Measurements from ENCODE around the gene LRRN4. TPM values are rescaled to one million over a fixed set of nuclear protein-coding genes. Genes with fewer than 3 reads are reported as not detected.

LRRN4 gene
- total RNA-seq, 1 experiment from 2014 or later = 0.57 TPM

GRCh38 chr20:5999783-6000182, 54.1 kb downstream of the LRRN4 start:
- no TSS peak for BruUV-seq (replicated peaks)
- ChIA-PET POLR2A (no interaction called here), CTCF (no interaction called here)
- no peaks in the 10 kb centered on the region for H3K27me3 ChIP-seq (ENCODE audit: control insufficient read depth, insufficient read depth, low read length)
- peaks cover 4% of the 10 kb centered on the region; the same call in 1 of the 2 replicates for H3K4me1 ChIP-seq (ENCODE audit: control insufficient read depth, insufficient read depth, low read length)
- DNase-seq (ENCODE audit: low read depth, low spot score) (no peak), ATAC-seq (no peak)
- no peak overlapping the region for H3K27ac ChIP-seq (ENCODE audit: low read length)
- intact Hi-C loops (cut with micrococcal nuclease; ENCODE audit: unreplicated experiment) = no loop called here
- H3K4me3 ChIP-seq (ENCODE audit: low read depth in 2 of 2, low read length in 2 of 2) = no peak overlapping the region
- H3K36me3 ChIP-seq (ENCODE audit: control insufficient read depth, insufficient read depth, low read length) = peaks cover 9% of the 10 kb centered on the region; the same call in 1 of the 2 replicates
- in situ Hi-C loops (cut with HindIII; ENCODE audit: low pct_unique_long_range_greater_than_20kb, low sequenced_read_pairs) = no loop called here
- TF ChIP-seq REST (IDR thresholded peaks at IDR 0.05; ENCODE audit: insufficient read depth in 1 of 2, low read depth in 2 of 2, low read length in 1 of 2) = no peak
- no peak for TF ChIP-seq TCF7L2 (IDR thresholded peaks at IDR 0.05; ENCODE audit: low read depth, low read length)
- TF ChIP-seq POLR2AphosphoS5 (IDR thresholded peaks at IDR 0.05; ENCODE audit: low read depth, low read length) = no peak
- TF ChIP-seq, protein P1, sequence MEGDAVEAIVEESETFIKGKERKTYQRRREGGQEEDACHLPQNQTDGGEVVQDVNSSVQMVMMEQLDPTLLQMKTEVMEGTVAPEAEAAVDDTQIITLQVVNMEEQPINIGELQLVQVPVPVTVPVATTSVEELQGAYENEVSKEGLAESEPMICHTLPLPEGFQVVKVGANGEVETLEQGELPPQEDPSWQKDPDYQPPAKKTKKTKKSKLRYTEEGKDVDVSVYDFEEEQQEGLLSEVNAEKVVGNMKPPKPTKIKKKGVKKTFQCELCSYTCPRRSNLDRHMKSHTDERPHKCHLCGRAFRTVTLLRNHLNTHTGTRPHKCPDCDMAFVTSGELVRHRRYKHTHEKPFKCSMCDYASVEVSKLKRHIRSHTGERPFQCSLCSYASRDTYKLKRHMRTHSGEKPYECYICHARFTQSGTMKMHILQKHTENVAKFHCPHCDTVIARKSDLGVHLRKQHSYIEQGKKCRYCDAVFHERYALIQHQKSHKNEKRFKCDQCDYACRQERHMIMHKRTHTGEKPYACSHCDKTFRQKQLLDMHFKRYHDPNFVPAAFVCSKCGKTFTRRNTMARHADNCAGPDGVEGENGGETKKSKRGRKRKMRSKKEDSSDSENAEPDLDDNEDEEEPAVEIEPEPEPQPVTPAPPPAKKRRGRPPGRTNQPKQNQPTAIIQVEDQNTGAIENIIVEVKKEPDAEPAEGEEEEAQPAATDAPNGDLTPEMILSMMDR (IDR thresholded peaks at IDR 0.05) = no peak
- no peak for TF ChIP-seq SIN3A (IDR thresholded peaks at IDR 0.05; ENCODE audit: borderline replicate concordance, insufficient read depth, low read depth, low read length)
- no peaks in the 10 kb centered on the region for H3K9me3 ChIP-seq (ENCODE audit: control insufficient read depth, insufficient read depth, low read depth, low read length)

DNA sequence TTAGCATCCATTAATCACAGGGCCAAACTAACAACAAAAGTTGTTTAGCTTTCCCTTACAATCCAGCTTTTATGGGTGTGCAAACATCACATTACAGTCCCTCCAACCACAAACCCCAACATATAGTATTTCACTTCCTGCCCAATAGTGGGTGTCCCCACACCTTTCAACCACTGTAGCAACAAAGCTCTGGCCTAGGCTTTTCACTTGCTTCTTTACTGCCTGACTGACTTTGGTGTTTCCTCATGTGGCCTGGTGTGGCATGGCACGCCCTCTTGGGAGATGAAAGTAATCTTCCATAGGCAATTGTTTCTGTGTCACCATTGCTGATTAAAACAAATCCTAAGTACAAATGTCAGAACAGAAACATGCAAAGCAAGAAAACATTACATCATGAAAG, 57.1 kb downstream of the LRRN4 start:
- Histone ChIP-seq H3K36me3 (ENCODE audit: control insufficient read depth, insufficient read depth, low read length) (peaks cover 26% of the 10 kb centered on the region), H3K27me3 (ENCODE audit: control insufficient read depth, insufficient read depth, low read length) (no peaks in the 10 kb centered on the region), H3K9me3 (ENCODE audit: control insufficient read depth, insufficient read depth, low read depth, low read length) (no peaks in the 10 kb centered on the region), H3K4me1 (ENCODE audit: control insufficient read depth, insufficient read depth, low read length) (no peaks in the 10 kb centered on the region), H3K27ac (ENCODE audit: low read length) (no peak overlapping the region), H3K4me3 (ENCODE audit: low read depth in 2 of 2, low read length in 2 of 2) (no peak overlapping the region)
- POLR2A ChIA-PET = no interaction called here
- intact Hi-C loops (cut with micrococcal nuclease; ENCODE audit: unreplicated experiment) (no loop called here), in situ Hi-C loops (cut with HindIII; ENCODE audit: low pct_unique_long_range_greater_than_20kb, low sequenced_read_pairs) (no loop called here)
- CTCF ChIA-PET = interaction anchor here (0.7 kb wide), 1 partner anchor 42 kb away, joined by 16 read pairs; no protein-coding TSS in a partner anchor
- DNase-seq (ENCODE audit: low read depth, low spot score) = no peak
- ATAC-seq = no peak
- TF ChIP-seq POLR2AphosphoS5 (IDR thresholded peaks at IDR 0.05; ENCODE audit: low read depth, low read length) = no peak
- no peak for TF ChIP-seq SIN3A (IDR thresholded peaks at IDR 0.05; ENCODE audit: borderline replicate concordance, insufficient read depth, low read depth, low read length)
- TF ChIP-seq, protein P1 (IDR thresholded peaks at IDR 0.05) = no peak
- no peak for TF ChIP-seq REST (IDR thresholded peaks at IDR 0.05; ENCODE audit: insufficient read depth in 1 of 2, low read depth in 2 of 2, low read length in 1 of 2)
- no peak for TF ChIP-seq TCF7L2 (IDR thresholded peaks at IDR 0.05; ENCODE audit: low read depth, low read length)
- BruUV-seq (replicated peaks) = no TSS peak

All from Panc1 (cell line).